Measurements from ENCODE around the gene ADAMTS2. TPM values are rescaled to one million over a fixed set of nuclear protein-coding genes. Genes with fewer than 3 reads are reported as not detected.

Gene ADAMTS2
- total RNA-seq, 1 experiment from 2014 or later, result not detected

- no peak overlapping the region for H3K9ac ChIP-seq (ENCODE audit: low read length)
- H2AFZ ChIP-seq (ENCODE audit: low read length), result no peak overlapping the region
- H3K9me3 ChIP-seq (ENCODE audit: low read length), result no peaks in the 10 kb centered on the region
- no peak for ATAC-seq
- no peak for TF ChIP-seq EZH2phosphoT487 (IDR thresholded peaks at IDR 0.05; ENCODE audit: borderline replicate concordance, low read length)
- no peak for TF ChIP-seq EZH2 (IDR thresholded peaks at IDR 0.05; ENCODE audit: low read length, unreplicated experiment)
- TF ChIP-seq CTCF (conservative IDR thresholded peaks at IDR 0.05; ENCODE audit: low read depth, low read length), result no peak
- intact Hi-C loops (cut with micrococcal nuclease), result no loop called here
- H3K4me1 ChIP-seq (ENCODE audit: insufficient read depth, low read length), result no peaks in the 10 kb centered on the region
- no peaks in the 10 kb centered on the region for H3K27me3 ChIP-seq (ENCODE audit: low read length)
- no peaks in the 10 kb centered on the region for H3K79me2 ChIP-seq (ENCODE audit: low read length)
- no peaks in the 10 kb centered on the region for H3K9me2 ChIP-seq (replicated peaks; ENCODE audit: low read length)
- BruUV-seq (replicated peaks), result no TSS peak
- no peaks in the 10 kb centered on the region for H3F3A ChIP-seq (ENCODE audit: low read length, unreplicated experiment)
- H3K4me2 ChIP-seq (ENCODE audit: low read length), result no peak overlapping the region
- H4K20me1 ChIP-seq (ENCODE audit: low read length), result no peaks in the 10 kb centered on the region
- H3K36me3 ChIP-seq (ENCODE audit: low read depth, low read length), result no peaks in the 10 kb centered on the region
- no peak overlapping the region for H3K27ac ChIP-seq (ENCODE audit: low read length)
- DNase-seq, result no peak
- ChIA-PET POLR2A (ENCODE audit: unreplicated experiment) (no interaction called here), CTCF (no interaction called here)
- H3K4me3 ChIP-seq (ENCODE audit: low read length), result no peak overlapping the region
Observed at GRCh38 chr5:179127136-179128040, 217.9 kb downstream of the ADAMTS2 start.

- no peak overlapping the region for H3K27ac ChIP-seq (ENCODE audit: low read length)
- no peaks in the 10 kb centered on the region for H3K9me2 ChIP-seq (replicated peaks; ENCODE audit: low read length)
- H3K27me3 ChIP-seq (ENCODE audit: low read length), result no peaks in the 10 kb centered on the region
- no TSS peak for BruUV-seq (replicated peaks)
- ChIA-PET POLR2A (ENCODE audit: unreplicated experiment) (no interaction called here), CTCF (no interaction called here)
- no peaks in the 10 kb centered on the region for H3K9me3 ChIP-seq (ENCODE audit: low read length)
- intact Hi-C loops (cut with micrococcal nuclease), result no loop called here
- no peaks in the 10 kb centered on the region for H3K4me1 ChIP-seq (ENCODE audit: insufficient read depth, low read length)
- H3K79me2 ChIP-seq (ENCODE audit: low read length), result no peaks in the 10 kb centered on the region
- H4K20me1 ChIP-seq (ENCODE audit: low read length), result no peaks in the 10 kb centered on the region
- H3K9ac ChIP-seq (ENCODE audit: low read length), result no peak overlapping the region
- no peak for DNase-seq
- H2AFZ ChIP-seq (ENCODE audit: low read length), result no peak overlapping the region
- no peak overlapping the region for H3K4me3 ChIP-seq (ENCODE audit: low read length)
- no peak overlapping the region for H3K4me2 ChIP-seq (ENCODE audit: low read length)
- no peak for TF ChIP-seq EZH2 (IDR thresholded peaks at IDR 0.05; ENCODE audit: low read length, unreplicated experiment)
- no peak for TF ChIP-seq CTCF (conservative IDR thresholded peaks at IDR 0.05; ENCODE audit: low read depth, low read length)
- no peak for TF ChIP-seq EZH2phosphoT487 (IDR thresholded peaks at IDR 0.05; ENCODE audit: borderline replicate concordance, low read length)
- H3K36me3 ChIP-seq (ENCODE audit: low read depth, low read length), result no peaks in the 10 kb centered on the region
- H3F3A ChIP-seq (ENCODE audit: low read length, unreplicated experiment), result no peaks in the 10 kb centered on the region
- no peak for ATAC-seq
Observed at GRCh38 chr5:179126506-179126991, 218.7 kb downstream of the ADAMTS2 start.
